Tibial artery (tissue), 4 donors: ENCODE results near the gene HIC2.
"Not testable (repeated sequence)": the region's sequence is repeated elsewhere in the genome, so short reads cannot be mapped to it uniquely, and the experiment has no call there.

ENCODE experiments used
- DNase-seq, 2 donors: peaks; one replicate each; pipeline ENCODE4 v3.0.0-alpha.2; 2019
- H3K27ac ChIP-seq, 2 donors: fragments of 200-600 bp; sonication (generic) in 1 of 2; 1 replicate in 1 of 2; 2 replicates in 1 of 2; pipeline ENCODE4 v1.5.1; 2018 to 2019; ENCODE audit warnings: mild to moderate bottlenecking in 1 of 2
- H3K27me3 ChIP-seq, 2 donors: fragments of 200-600 bp; sonication (generic) in 1 of 2; one replicate each; pipeline versions ENCODE4 v1.5.1 to v1.6.0; 2016 to 2019
- H3K36me3 ChIP-seq, 3 donors: fragments of 200-600 bp; sonication (generic) in 2 of 3; one replicate each; pipeline ENCODE4 v1.5.1; 2016 to 2019; ENCODE audit warnings: mild to moderate bottlenecking in 2 of 3
- H3K4me1 ChIP-seq, 4 donors: fragments of 200-600 bp; sonication (generic) in 2 of 4; 1 replicate in 3 of 4; 2 replicates in 1 of 4; pipeline ENCODE4 v1.5.1; 2016 to 2019
- H3K4me3 ChIP-seq, 2 donors: fragments of 200-600 bp; sonication (generic) in 1 of 2; 1 replicate in 1 of 2; 2 replicates in 1 of 2; pipeline ENCODE4 v1.5.1; 2018 to 2019; ENCODE audit warnings: mild to moderate bottlenecking in 2 of 2
- H3K9me3 ChIP-seq, 3 donors: fragments of 200-600 bp; sonication (generic) in 1 of 3; one replicate each; pipeline ENCODE4 v1.5.1; 2016 to 2019
- intact Hi-C: fragments of 100-400 bp; cut with DNase I; formaldehyde crosslinking; loops from one replicate; pipeline ENCODE4 v1.15.0; 2023; ENCODE audit warnings: low total_unique reads

Gene HIC2

GRCh38 chr22:21468194-21469096 lies 51.3 kb downstream of the HIC2 start:
- H3K36me3 ChIP-seq, H3K9me3 ChIP-seq, H3K4me1 ChIP-seq, H3K27me3 ChIP-seq, intact Hi-C loops: not testable (repeated sequence)
- peak; percentile 89 to 90 for DNase-seq
- peak overlapping the region in 1 of 2 donors; percentile 55 for H3K27ac ChIP-seq
- peak overlapping the region; percentile 51 to 55 for H3K4me3 ChIP-seq

- H3K4me1 ChIP-seq, H3K36me3 ChIP-seq, intact Hi-C loops, H3K9me3 ChIP-seq, H3K4me3 ChIP-seq, H3K27me3 ChIP-seq, H3K27ac ChIP-seq: not testable (repeated sequence)
- peak in 1 of 2 donors; percentile 41 for DNase-seq
Measured at GRCh38 chr22:21469097-21469994, 52.2 kb downstream of the HIC2 start.

- H3K36me3 ChIP-seq, DNase-seq, H3K4me3 ChIP-seq, H3K27ac ChIP-seq, H3K27me3 ChIP-seq, H3K4me1 ChIP-seq, H3K9me3 ChIP-seq, intact Hi-C loops: not testable (repeated sequence)
Measured at GRCh38 chr22:21472984-21473383, 55.8 kb downstream of the HIC2 start.

DNA sequence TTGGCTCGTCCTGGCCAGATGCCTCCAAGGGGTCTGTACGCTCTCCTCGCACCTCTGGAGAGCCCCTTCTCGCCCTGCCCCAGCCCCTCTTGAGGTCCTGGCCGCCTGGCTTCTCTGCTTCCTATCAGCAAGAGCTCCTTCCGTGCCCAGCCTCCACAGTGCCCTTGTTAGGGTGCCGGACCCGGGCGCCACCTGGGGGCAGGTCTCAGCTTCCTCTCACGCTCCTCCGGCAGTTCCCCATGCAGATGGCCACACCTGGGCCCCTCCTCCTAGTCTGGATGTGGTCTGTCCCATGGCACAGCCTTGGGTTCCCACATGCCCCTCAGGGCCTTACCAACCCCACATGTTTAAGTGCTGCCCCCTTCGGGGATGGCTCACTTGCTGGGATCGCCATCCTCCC lies 56.5 kb downstream of the HIC2 start:
- H3K27ac ChIP-seq, H3K27me3 ChIP-seq, H3K4me3 ChIP-seq, DNase-seq, H3K36me3 ChIP-seq, H3K4me1 ChIP-seq, H3K9me3 ChIP-seq, intact Hi-C loops: not testable (repeated sequence)

GRCh38 chr22:21484039-21484438 lies 66.9 kb downstream of the HIC2 start:
- not testable (repeated sequence) for H3K4me3 ChIP-seq, DNase-seq, H3K27me3 ChIP-seq

DNA sequence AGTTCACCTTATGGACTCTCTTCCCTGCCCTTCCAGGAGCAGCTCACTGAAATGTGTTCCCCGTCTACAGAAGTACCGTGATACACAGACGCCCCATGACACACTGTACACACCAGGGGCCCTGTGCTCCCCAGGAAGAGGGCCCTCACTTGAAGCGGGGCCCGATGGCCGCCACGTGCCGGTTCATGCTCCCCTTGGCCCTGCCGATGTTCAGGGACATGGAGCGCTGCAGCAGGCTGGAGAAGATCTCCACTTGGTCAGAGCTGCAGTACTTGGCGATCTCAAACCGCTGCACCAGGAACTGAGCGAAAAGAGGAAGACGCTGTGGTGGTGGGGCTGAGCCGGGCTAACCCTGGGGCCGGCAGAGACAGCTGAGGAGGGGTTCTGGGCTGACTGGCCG lies 70.6 kb downstream of the HIC2 start:
- DNase-seq, result peak in 1 of 2 donors; percentile 15
- intact Hi-C loops, H3K36me3 ChIP-seq, H3K9me3 ChIP-seq, H3K27me3 ChIP-seq, H3K4me1 ChIP-seq, H3K27ac ChIP-seq, H3K4me3 ChIP-seq: not testable (repeated sequence)

More at GRCh38 chr22:21484039-21484438, 66.9 kb downstream of the HIC2 start:
- H3K27ac ChIP-seq, intact Hi-C loops, H3K4me1 ChIP-seq, H3K36me3 ChIP-seq, H3K9me3 ChIP-seq: not testable (repeated sequence)

GRCh38 chr22:21489149-21489680 lies 72.0 kb downstream of the HIC2 start:
- H3K4me1 ChIP-seq, H3K27ac ChIP-seq, H3K27me3 ChIP-seq, intact Hi-C loops, H3K9me3 ChIP-seq, H3K36me3 ChIP-seq, DNase-seq, H3K4me3 ChIP-seq: not testable (repeated sequence)

- H3K4me1 ChIP-seq, H3K4me3 ChIP-seq, intact Hi-C loops, H3K9me3 ChIP-seq, H3K27me3 ChIP-seq, H3K27ac ChIP-seq, H3K36me3 ChIP-seq, DNase-seq: not testable (repeated sequence)
Measured at GRCh38 chr22:21490556-21490955, 73.4 kb downstream of the HIC2 start.

DNA sequence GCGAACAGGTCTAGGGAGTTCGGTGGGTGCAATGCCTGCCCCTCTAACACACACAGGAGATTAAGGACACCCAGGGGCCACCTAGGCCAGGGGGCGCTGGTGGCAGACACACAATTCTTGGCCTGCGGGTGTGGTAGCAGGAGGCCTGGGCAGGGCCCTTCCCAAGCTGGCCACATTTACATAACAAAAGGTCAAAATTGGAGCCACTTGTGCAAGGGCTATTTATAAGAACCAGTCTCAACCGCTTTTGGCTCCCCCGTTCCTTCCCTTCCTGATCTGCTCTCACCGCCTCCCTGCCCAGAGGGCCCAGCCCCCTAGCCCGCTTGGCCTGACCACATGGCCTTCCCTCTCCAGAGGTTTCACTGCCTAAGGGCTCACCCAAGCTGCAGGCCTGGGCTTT lies 75.1 kb downstream of the HIC2 start:
- H3K9me3 ChIP-seq, H3K27me3 ChIP-seq, H3K4me1 ChIP-seq, H3K27ac ChIP-seq, DNase-seq, H3K36me3 ChIP-seq, intact Hi-C loops, H3K4me3 ChIP-seq: not testable (repeated sequence)

DNA sequence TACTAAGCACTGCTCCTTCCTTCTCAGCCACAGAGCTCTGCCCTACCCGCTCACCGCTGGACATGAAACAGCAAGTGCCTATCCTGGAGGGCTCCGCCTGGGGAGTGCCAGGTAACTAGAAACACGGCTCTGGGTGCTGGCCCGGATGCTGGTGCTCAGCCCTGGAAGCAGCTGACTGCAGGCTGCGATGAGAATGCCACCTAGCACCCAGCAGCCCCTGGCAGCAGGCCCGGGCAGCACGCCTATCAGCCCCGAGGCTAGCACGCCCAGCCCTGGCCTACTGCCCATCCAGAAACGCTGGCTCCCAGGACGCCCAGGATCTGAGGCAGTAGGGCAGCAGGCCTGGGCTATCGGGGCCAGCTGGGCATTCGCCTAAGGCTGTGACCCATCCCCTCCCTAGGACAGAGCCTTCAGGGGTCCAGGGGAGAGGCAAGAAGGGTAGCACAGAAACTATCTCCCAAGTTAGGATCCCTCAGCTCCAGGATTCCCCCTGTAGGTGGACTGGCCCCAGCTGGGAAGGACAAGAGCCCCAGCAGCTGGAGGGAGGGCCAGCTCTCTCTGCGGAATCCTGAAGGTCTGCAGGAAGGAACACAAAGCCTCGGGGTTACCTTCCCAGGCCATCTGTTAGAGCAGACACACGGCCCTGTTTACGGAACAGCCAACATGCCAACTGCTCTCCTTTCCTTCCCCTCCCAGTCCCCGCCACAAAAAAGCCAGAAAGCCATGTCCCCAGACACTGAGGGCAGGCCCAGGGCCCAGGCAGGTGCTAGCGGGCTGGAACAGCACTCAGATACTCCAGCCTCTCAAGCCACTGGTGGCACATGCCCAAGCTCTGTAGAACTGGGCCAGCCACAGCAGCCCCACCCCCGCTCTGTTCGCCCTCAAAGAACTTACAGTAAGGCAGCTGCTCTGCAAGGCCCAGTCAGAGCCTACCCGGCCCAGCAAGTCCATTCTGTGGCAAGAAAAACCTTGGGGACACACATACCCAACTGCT lies 76.9 kb downstream of the HIC2 start:
- H3K4me3 ChIP-seq, DNase-seq, H3K4me1 ChIP-seq, intact Hi-C loops, H3K9me3 ChIP-seq, H3K27ac ChIP-seq, H3K36me3 ChIP-seq, H3K27me3 ChIP-seq: not testable (repeated sequence)

DNA sequence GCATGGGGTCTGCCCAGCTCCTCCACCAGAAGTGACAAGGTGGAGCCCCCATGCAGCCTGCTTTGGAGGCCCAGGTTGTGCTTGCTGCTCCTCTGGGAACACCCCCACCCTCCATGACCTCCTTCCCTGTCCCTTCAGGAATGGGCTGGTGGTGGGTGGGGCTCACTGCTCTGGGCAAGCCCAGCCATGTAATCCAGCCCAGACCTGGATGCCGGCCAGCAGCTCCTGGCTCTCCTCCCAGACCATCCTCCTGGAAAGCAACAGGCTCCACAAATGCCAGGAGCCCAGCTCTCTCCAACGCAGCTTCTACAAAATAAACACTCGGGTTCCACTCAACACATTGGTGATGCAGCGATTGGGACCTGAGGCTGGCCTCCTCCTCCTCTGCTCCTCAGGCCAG lies 80.8 kb downstream of the HIC2 start:
- DNase-seq, intact Hi-C loops, H3K36me3 ChIP-seq, H3K9me3 ChIP-seq, H3K27me3 ChIP-seq, H3K4me3 ChIP-seq, H3K27ac ChIP-seq, H3K4me1 ChIP-seq: not testable (repeated sequence)

DNA sequence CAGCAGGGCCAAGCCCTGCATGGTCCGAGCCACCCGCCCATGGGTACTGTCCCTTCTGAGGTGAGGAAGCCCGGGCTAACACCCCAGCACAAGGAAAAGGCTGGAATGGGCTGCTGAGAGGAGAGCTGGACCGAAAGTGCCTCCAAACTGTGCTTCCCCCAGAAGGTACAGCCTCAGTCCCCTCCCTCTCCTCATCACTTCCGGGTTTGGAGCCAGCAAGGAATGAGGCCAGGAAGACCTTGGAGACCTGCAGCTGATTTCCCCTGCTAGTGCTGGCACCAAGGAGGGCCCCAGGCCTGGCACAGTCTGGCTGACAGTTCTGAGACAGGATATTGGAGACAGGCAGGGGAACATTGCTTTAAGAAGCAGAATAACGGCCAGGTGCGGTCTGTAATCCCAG lies 81.3 kb downstream of the HIC2 start:
- H3K4me3 ChIP-seq, H3K9me3 ChIP-seq, intact Hi-C loops, H3K36me3 ChIP-seq, H3K4me1 ChIP-seq, H3K27me3 ChIP-seq, H3K27ac ChIP-seq, DNase-seq: not testable (repeated sequence)
